GM18520 (cell line): ENCODE results near the gene C16orf86.

Experiments used
- ATAC-seq: cut with Tn5 transposase; IDR thresholded peaks from one replicate; pipeline ENCODE4 v1.9.1; 2021; ENCODE audit not compliant: unreplicated experiment

C16orf86 gene, protein sequence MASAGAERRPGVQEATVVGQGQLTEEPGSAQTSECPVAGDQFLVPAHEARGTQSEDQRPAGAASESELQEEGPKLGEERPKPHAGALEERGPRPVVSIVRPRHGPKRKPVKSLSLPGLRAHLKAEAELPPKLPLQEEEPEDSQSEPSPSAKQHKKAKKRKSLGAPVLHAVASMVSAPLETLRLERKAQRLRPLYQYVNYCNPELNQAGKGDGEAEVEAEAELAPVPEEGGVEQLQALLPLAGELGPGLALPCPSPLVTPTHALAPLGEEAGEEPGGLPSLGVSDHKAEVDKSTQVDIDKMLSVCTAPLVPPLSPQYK

DNA sequence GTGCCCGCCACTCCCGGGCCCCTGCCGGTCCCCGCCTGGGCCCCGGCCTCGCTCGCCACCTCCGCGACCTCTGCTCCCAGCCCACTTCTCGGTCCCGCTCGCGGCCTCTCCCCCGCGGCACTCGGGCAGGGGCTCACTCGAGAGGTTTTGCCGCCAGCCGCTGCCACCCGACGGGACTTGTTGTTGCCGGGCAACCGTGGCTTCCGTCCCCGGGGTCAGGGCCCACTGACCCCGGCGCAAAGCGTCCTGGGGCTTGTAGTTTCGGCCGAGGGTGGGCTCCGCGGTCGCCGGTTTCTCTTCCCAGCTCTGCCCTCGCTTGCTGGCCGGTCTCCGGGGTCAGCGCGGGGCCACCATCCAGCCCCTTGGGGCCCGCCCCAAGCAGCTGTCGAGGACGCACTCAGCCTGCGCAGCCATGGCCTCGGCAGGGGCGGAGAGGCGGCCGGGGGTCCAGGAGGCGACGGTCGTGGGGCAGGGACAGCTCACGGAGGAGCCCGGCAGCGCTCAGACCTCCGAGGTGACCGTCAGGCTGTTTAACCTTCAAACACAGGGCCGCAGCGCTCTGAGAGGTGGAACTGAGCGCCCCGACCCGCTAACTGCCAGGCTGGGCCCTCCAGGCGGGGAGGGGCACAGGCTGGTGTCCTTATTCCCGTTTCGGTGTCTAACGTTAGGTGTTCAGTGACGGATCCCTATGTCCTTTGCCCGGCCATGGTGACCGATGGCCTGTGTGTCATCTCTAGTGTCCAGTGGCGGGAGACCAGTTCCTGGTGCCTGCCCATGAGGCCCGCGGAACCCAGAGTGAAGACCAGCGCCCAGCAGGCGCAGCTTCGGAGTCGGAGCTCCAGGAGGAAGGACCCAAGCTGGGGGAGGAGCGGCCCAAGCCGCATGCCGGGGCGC lies at the start of gene C16orf86, which contains the start of gene ENKD1:
C16orf86 (plus strand) TSS at position 256 of the 894 bp plus-strand sequence; CDS start at position 413, 157 bp downstream.
ENKD1 (minus strand) TSS at position 192 of the 894 bp plus-strand sequence. CDS start 308 bp downstream, outside the sequence.
- ATAC-seq, result peak; percentile 59

DNA sequence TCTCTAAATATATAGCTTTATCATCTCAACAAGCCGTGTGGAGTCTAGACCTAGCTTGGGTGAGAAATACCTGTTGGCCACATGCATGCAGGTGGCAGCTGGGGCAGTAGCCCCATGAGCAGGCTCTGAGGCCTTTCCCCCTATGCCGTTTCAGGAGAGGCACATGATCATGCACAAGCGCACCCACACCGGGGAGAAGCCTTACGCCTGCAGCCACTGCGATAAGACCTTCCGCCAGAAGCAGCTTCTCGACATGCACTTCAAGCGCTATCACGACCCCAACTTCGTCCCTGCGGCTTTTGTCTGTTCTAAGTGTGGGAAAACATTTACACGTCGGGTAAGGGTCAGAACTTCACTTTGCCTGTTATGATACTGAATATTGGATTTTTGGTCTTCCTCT lies 38.4 kb upstream of the C16orf86 start:
- no peak for ATAC-seq

DNA sequence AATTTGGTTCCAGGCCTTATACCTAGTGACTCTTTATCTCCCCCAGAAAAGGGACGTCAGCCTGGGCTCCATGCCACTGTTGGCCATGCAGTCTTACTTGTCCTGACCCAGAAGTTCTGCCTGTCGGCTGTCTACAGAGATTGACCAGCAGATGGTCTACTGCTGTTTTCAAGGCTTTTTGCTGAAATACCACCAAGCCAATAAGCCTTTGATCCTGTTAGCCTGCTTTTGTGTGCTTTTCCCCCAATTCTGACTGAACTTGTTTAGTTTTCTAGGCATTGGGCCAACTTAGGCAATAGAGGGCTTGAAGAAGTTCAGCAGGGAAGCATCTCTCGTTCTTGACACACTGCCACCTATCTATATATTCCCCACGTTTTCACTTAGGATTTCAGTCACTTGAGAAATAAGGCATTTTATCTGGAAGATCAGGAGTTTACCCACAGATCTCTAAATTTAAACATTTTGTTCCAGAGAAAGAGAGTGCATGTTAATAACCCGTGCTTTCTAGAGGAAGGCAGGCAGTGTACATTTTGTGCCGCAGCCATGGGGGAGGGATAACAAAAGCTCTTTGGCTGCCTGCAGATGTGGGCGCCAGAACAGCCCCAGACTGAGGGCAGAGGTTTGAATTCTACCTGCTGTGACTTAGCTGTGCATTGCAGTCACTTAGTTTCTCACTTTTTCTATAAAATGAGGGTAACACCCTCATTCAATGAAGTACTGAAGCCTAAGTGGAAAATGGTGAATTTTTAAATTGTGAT lies 34.0 kb upstream of the C16orf86 start:
- no peak for ATAC-seq

DNA sequence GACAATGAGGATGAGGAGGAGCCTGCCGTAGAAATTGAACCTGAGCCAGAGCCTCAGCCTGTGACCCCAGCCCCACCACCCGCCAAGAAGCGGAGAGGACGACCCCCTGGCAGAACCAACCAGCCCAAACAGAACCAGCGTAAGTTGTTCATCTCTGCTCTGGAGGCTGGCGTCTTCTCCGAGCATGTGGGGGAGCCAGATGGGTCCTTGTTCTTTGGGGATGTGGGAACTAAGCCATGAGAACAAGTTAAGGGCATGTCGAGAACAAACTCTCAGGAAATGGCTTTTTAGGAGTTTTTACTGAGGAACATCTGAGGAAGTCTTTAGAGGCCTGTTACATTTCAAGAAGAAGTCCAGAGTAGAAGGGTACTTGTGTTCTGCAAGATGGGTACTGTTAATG lies 29.9 kb upstream of the C16orf86 start:
- no peak for ATAC-seq

DNA sequence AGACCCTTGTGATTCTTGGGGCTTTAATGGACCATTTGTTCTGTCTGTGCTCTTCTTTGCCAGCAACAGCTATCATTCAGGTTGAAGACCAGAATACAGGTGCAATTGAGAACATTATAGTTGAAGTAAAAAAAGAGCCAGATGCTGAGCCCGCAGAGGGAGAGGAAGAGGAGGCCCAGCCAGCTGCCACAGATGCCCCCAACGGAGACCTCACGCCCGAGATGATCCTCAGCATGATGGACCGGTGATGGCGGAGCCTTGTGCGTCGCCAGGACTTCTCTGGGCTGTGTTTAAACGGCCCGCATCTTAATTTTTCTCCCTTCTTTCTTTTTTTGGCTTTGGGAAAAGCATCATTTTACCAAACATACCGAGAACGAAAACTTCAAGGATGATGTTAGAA lies 29.0 kb upstream of the C16orf86 start:
- ATAC-seq, result no peak

DNA sequence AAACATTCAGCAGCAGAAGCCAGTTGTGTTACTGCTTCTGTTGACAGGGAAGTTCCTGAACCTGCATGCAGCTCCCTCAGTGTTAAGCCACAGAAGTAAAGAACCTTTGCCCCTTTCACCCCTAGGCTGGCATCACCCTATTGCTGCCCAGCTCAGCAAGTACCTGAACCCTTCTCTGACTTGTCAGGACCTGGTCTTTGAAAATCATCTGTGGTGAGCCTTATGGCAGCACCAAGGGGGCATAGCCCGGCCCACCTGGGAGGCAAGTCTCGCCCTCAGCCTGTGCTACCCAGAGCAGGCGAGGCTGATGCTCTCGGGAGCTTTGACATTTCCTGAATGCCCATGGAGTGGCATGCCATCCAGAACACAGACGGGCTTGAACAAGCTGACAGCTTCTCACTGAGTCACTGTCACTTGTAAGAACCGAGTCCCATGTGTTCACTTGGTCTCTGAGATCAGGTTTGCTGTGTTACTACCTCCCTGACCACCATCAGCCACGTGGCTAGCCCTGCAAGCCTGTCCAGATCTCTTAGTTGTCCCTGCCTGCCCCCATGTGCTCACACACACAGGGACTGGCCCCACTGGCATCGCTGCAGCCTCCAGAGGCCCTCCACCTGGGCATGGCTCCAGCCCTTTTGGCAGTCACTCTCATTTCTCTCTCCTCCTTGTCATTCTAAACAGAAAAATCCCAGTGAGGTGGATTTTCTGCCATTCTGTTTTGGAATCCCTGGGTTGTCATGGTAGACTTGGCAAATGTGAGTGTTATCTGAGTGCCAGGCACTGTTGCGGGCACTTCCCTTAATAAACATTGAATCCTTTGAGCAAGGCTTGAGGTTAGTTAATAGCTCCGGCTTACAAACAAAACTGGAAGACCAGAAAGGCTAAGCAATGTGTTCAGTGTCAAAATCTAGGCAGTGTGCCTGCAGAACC lies 24.6 kb upstream of the C16orf86 start:
- ATAC-seq, result no peak

DNA sequence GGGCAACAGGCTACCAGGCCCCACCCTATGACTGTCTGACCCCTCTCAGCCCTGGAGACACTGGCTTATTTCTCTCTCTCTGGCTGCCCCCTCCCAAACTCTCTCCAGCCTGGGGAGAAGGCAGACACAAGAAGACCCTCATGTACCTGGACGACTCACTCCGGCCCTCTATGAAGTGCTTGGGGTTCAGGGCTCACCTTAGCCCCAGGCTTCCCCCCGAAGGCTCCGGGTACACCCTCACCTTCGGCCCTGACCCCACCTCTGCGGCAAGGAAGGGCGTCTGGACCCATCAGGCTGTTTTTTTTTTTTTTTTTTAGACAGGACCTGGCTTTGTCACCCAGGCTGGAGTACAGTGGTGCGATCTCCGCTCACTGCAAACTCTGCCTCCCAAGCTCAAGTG lies 22.6 kb upstream of the C16orf86 start:
- ATAC-seq, result no peak

DNA sequence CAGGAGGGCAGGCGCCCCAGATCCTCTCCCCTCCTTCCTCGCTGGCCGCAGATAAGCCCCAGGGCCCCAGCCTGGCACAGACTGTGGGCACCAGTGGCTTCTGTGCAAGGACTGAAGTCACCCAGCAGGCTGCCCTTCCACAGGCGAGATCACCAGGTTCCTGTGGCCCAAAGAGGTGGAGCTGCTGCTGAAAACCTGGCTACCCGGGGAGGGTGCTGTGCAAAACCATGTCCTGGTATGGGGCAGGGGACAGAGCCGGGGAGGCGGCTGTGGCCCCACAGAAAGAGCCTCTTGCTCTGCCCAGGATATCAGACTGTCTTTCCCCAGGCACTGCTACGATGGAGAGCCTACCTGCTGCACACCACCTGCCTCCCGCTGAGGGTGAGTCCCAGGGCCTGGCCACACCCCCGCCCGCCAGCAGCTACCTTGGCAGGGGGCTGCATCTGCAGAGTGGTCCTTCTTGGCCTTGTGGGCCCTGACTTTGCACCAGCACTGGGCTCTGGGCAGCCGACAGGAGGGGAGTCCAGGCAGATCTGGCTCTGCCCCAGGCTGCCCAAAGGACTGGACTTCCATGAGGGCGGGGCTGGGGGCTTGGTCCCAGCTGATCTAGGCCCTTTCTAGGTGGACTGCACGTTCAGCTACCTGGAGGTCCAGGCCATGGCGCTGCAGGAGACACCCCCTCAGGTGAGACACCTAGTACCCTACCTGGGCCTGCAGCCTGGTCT lies 21.1 kb upstream of the C16orf86 start:
- no peak for ATAC-seq

DNA sequence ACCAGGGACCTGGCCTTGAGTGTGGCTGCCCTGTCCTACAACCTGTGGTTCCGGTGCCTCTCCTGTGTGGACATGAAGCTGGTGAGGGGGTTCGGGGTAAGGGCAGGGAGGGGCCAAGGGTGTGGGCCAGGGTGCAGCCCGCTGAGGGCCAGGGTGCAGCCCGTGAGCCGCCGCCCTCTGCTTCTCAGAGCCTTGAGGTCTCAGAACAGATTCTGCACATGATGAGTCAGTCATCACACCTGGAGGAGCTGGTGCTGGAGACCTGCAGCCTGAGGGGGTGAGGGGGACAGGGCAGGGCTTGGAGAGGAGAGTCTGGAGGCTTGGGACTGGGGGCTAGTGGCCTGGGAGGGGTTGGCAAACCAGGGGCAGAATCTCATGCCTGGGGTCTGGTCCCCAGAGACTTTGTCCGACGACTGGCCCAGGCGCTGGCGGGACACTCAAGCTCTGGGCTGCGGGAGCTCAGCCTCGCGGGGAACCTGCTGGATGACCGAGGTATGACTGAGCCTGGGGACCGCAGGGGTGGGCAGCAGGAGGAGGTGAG lies 19.4 kb upstream of the C16orf86 start:
- no peak for ATAC-seq

DNA sequence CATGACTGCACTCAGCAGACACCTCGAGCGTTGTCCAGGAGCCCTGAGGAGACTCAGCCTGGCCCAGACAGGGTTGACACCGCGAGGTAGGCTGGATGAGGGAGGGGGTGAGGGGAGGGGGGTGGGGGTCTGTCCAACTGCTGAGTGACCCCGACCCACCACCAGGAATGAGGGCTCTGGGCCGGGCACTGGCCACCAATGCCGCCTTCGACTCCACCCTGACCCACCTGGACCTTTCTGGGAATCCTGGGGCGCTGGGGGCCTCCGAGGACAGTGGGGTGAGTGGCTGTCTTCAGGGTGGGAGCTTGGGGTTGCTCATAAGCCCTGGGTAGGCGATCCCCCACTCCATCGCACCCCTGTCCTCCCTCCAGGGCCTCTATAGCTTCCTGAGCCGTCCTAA lies 18.9 kb upstream of the C16orf86 start:
- no peak for ATAC-seq

DNA sequence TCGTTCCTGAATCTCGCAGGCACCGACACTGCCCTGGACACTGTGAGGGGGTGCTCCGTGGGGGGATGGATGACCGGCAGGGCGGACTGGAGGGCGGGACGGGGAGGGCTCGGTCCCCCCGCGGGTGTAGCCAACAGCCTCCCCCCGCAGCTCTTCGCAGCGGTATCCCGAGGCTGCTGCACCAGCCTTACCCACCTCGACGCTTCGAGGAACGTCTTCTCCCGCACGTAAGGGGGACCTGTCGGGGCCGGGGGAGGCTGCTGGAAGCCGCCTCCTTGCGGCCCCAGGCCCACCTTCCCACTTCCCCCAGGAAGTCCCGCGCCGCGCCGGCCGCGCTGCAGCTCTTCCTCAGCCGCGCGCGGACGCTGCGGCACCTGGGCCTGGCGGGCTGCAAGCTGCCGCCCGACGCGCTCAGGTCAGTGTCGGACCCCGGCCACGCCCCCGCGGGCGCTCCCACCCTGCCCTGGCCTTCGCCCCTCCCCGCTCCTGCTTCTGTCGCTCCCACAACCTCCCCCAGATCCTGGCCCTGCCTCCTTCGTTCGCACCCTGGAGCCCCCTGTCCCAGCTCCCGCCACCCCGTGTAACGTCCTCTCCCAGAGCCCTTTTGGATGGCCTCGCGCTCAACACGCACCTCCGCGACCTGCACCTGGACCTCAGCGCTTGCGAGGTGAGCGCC lies 18.4 kb upstream of the C16orf86 start:
- no peak for ATAC-seq

DNA sequence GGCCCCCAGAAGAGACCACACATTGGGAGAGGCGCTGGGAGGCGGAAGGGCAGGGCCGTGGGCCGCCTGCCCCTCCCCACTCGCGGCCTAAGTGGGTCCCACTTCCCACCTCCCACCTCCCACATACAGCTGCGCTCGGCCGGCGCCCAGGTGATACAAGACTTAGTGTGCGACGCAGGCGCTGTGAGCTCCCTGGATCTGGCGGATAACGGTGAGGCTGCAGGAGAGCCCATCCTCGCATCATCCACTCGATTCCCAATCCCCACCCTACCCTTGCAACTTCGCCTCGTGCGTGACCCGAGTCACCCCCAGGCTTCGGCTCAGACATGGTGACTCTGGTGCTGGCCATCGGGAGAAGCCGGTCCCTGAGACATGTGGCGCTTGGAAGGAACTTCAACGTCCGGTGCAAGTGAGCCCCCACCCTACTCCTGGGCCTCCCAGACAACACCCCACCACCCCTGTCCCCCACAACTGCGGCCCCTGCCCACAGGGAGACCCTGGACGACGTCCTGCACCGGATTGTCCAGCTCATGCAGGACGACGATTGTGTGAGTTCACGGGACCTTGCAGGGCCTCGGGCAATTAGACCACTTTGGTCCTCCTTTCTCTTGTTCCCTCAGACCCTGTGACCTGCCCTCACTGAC lies 17.7 kb upstream of the C16orf86 start:
- ATAC-seq, result no peak

DNA sequence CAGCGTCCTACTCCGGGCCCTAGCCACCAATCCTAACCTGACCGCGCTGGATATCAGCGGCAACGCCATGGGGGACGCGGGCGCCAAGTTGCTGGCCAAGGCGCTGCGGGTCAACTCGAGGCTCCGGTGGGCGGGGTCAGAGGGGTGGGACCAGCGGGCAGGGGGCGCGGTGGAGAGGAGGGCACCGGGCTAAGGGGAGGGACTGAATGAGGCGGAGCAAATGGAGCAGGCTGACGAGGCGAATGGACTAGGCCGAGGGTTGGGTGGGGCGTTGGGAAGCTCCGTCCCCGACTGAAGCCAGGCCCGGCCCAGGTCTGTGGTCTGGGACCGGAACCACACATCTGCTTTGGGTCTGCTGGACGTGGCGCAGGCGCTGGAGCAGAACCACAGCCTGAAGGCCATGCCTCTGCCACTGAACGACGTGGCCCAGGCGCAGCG lies 17.1 kb upstream of the C16orf86 start:
- no peak for ATAC-seq

DNA sequence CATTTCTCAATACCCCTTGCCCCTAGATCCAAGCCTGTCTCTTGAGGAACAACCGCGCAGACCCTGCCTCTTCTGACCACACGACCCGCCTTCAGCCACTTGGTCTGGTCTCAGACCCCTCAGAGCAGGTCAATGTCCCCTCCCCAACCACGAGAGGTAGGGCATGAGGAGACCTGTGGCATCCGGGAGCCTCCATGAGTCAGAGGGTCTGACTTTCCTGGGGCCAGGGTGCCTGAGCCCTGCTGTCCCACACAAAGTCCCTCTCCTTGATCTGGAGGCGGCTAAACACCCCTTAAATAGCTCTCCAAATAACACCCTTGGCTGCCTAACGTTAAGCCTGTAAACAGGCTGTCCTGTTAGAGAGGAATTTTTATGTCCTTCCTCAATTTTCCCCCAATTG lies 16.6 kb upstream of the C16orf86 start:
- ATAC-seq, result no peak

DNA sequence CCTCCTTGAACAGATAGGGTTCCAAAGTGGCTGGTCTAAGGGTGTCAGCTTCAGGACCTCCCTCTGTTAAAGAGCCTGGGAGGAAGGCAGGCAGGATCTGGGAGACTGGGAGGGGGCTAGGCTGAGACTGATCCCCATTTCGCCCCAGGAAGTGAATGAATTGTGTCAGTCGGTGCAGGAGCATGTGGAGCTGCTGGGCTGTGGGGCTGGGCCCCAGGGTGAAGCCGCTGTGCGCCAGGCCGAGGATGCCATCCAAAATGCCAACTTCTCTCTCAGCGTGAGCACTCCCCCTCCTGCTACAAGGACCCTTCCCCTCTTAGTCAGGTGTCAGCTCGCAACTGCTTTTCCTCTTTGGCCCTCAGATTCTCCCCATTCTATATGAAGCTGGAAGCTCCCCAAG lies 15.6 kb upstream of the C16orf86 start:
- ATAC-seq, result no peak

DNA sequence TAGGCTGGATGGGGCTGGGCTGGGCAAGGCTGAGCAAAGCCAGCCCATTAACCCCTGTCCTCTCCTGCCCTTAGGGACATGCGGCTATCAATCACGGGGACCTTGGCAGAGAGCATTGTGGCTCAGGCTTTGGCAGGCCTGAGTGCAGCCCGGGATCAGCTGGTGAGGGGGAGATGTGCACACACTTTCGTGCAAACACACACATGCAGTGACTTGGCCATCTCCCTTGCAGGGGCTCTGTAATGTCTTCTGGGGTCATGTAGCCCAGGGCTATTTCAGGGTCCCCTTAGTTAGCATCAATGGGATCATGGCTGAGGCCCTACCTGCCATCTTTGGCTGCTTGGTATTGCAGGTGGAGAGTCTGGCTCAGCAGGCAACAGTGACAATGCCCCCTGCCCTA lies 14.8 kb upstream of the C16orf86 start:
- ATAC-seq, result no peak

DNA sequence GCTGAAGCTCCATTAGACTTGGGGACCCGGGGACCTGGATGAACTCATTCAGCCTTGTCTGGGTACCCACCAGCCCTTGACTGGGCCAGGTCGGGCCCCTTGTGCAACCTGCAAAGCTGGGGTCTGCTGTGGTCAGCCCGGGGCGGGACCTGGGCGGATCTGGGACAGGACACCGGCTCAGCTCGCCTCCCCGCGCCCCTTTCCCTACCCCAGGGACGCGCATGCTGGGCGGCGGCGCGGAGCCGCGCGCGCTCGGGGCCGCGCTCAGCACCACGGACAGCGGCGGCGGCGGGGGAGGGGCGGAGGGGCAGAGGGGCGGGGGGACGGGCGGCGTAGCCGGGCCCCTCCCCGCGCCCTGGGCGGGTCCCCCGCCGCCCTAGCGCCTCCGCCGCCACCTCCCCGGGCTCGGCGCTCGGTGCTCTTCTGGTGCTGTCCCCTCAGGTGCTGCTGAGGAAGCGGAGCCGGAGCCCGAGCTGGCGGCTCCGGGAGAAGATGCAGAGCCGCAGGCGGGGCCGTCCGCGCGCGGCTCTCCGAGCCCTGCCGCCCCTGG lies 14.0 kb upstream of the C16orf86 start:
- no peak for ATAC-seq
